Thyroid gland (tissue), 4 donors: ENCODE results near the gene FOXC1.

ENCODE experiments used
- CTCF ChIP-seq, 6 experiments: fragments of 200-600 bp in 3 of 6; fragments of 450-650 bp in 3 of 6; sonication (generic) in 3 of 6; IDR thresholded peaks; one replicate each; pipeline ENCODE4 v1.5.1; 2016 to 2019; ENCODE audit warnings: antibody characterized with exemption in 6 of 6, mild to moderate bottlenecking in 2 of 6, inconsistent platforms in 1 of 6, moderate library complexity in 1 of 6
- POLR2A ChIP-seq, 2 donors: fragments of 450-650 bp; IDR thresholded peaks; one replicate each; pipeline ENCODE4 v1.6.1; 2017; ENCODE audit warnings: antibody characterized with exemption in 2 of 2, mild to moderate bottlenecking in 2 of 2, moderate library complexity in 1 of 2

- TF ChIP-seq POLR2A (IDR thresholded peaks at IDR 0.05) (no peak), CTCF (IDR thresholded peaks at IDR 0.05) (no peak)
Measured at GRCh38 chr6:1654054-1654453, 44.3 kb downstream of the FOXC1 start.
